IMR-90 (cell line): ENCODE results near the gene LEKR1. TPM values are rescaled to one million over a fixed set of nuclear protein-coding genes. Genes with fewer than 3 reads are reported as not detected.

Experiments used
- ATAC-seq: fragments of 200-7000 bp; cut with Tn5 transposase; 2 replicates; pipeline ENCODE4 v1.9.1; 2020; ENCODE audit warnings: low read depth, mild to moderate bottlenecking, moderate library complexity
- BruUV-seq: library from RNA; stranded (reverse); fragments of 400-500 nt; replicated peaks from 2 replicates; lab custom pipeline; 2021; lab: Mats Ljungman, UMichigan
- CTCF ChIA-PET: fragments of 300-600 bp; formaldehyde crosslinking; extraction: SDS; loops from one replicate; lab custom pipeline; 2021; ENCODE audit warnings: antibody characterized with exemption; lab: Yijun Ruan, JAX
- POLR2A ChIA-PET: fragments of 300-600 bp; sonication (Branson Sonifier 250); formaldehyde crosslinking; loops from one replicate; lab custom pipeline; 2022; ENCODE audit warnings: antibody characterized with exemption; ENCODE audit not compliant: unreplicated experiment; lab: Charles Lee
- DNase-seq: peaks from one replicate; pipeline ENCODE4 v3.0.0; 2013
- H2AFZ ChIP-seq: replicated peaks from 2 replicates; pipeline ENCODE3; 2013; ENCODE audit warnings: low read length, mild to moderate bottlenecking; ENCODE audit not compliant: poor library complexity
- H2AK5ac ChIP-seq: 2 replicates; pipeline ENCODE4 v1.6.1; 2013; ENCODE audit warnings: low read depth, low read length, inconsistent platforms
- H2AK9ac ChIP-seq: replicated peaks from 2 replicates; pipeline ENCODE3; 2013; ENCODE audit warnings: mild to moderate bottlenecking, low read depth, low read length, moderate library complexity; ENCODE audit not compliant: poor library complexity
- H2BK120ac ChIP-seq: 2 replicates; pipeline ENCODE4 v1.6.1; 2013; ENCODE audit warnings: low read depth, low read length, inconsistent platforms
- H2BK15ac ChIP-seq: 3 replicates; pipeline ENCODE4 v1.6.1; 2013; ENCODE audit warnings: low read depth, low read length, inconsistent platforms
- H2BK20ac ChIP-seq: 2 replicates; pipeline ENCODE4 v1.6.1; 2013; ENCODE audit warnings: low read depth, mild to moderate bottlenecking, inconsistent platforms, low read length, moderate library complexity
- H2BK5ac ChIP-seq: 2 replicates; pipeline ENCODE4 v1.6.1; 2013; ENCODE audit warnings: mild to moderate bottlenecking, low read depth, low read length, inconsistent platforms; ENCODE audit not compliant: poor library complexity, severe bottlenecking
- H3K14ac ChIP-seq: replicated peaks from 2 replicates; pipeline ENCODE4 v1.6.1; 2013; ENCODE audit warnings: low read depth, low read length, inconsistent platforms
- H3K18ac ChIP-seq: 2 replicates; pipeline ENCODE4 v1.6.1; 2013; ENCODE audit warnings: low read depth, low read length, control low read depth
- H3K23ac ChIP-seq: 2 replicates; pipeline ENCODE4 v1.6.1; 2013; ENCODE audit warnings: low read depth, low read length, inconsistent platforms
- H3K27ac ChIP-seq: 2 replicates; pipeline ENCODE4 v1.5.1; 2013; ENCODE audit warnings: mild to moderate bottlenecking, control low read depth, low read length; ENCODE audit not compliant: insufficient read depth
- H3K27me3 ChIP-seq: 2 replicates; pipeline ENCODE4 v1.6.1; 2013; ENCODE audit warnings: low read length; ENCODE audit not compliant: control insufficient read depth, insufficient read depth
- H3K36me3 ChIP-seq: 2 replicates; pipeline ENCODE4 v1.6.1; 2013; ENCODE audit warnings: low read length, mixed read lengths; ENCODE audit not compliant: control insufficient read depth, insufficient read depth
- H3K4ac ChIP-seq: 2 replicates; pipeline ENCODE4 v1.6.1; 2013; ENCODE audit warnings: low read depth, low read length, inconsistent platforms
- H3K4me1 ChIP-seq: 2 replicates; pipeline ENCODE4 v1.6.1; 2013; ENCODE audit warnings: low read length, mixed read lengths; ENCODE audit not compliant: control insufficient read depth, insufficient read depth
- H3K4me2 ChIP-seq: 2 replicates; pipeline ENCODE4 v1.6.1; 2013; ENCODE audit warnings: low read depth, mild to moderate bottlenecking, control low read depth, low read length, moderate library complexity
- H3K4me3 ChIP-seq: 2 replicates; pipeline ENCODE4 v1.5.1; 2013; ENCODE audit warnings: low read depth, mild to moderate bottlenecking, control low read depth, low read length, moderate library complexity; ENCODE audit not compliant: insufficient read depth
- H3K56ac ChIP-seq: 2 replicates; pipeline ENCODE4 v1.6.1; 2013; ENCODE audit warnings: low read length, inconsistent platforms; ENCODE audit not compliant: insufficient read depth; ENCODE audit errors: extremely low read depth
- H3K79me1 ChIP-seq, 2 experiments: 2 replicates each; pipeline ENCODE4 v1.6.1; 2013; ENCODE audit warnings: low read length in 2 of 2, inconsistent platforms in 1 of 2, low read depth in 1 of 2
- H3K9ac ChIP-seq: 2 replicates; pipeline ENCODE4 v1.6.1; 2013; ENCODE audit warnings: low read depth, low read length, control low read depth
- H3K9me1 ChIP-seq: 2 replicates; pipeline ENCODE4 v1.6.1; 2013; ENCODE audit warnings: low read length, inconsistent platforms; ENCODE audit not compliant: insufficient read depth
- H3K9me3 ChIP-seq: 2 replicates; pipeline ENCODE4 v1.6.1; 2013; ENCODE audit warnings: low read length; ENCODE audit not compliant: control insufficient read depth, insufficient read depth
- H4K20me1 ChIP-seq: 2 replicates; pipeline ENCODE4 v1.6.1; 2013; ENCODE audit warnings: low read length, inconsistent platforms; ENCODE audit not compliant: insufficient read depth
- H4K5ac ChIP-seq: 2 replicates; pipeline ENCODE4 v1.6.1; 2013; ENCODE audit warnings: mild to moderate bottlenecking, low read depth, low read length, control low read depth
- H4K8ac ChIP-seq, 2 experiments: 2 replicates each; pipeline ENCODE4 v1.6.1; 2013; ENCODE audit warnings: low read depth in 2 of 2, low read length in 2 of 2, control low read depth in 1 of 2, inconsistent platforms in 1 of 2
- H4K91ac ChIP-seq: 2 replicates; pipeline ENCODE4 v1.6.1; 2013; ENCODE audit warnings: low read depth, low read length, inconsistent platforms; ENCODE audit not compliant: insufficient read depth
- BHLHE40 ChIP-seq: fragments of 150-350 bp; IDR thresholded peaks from 2 replicates; pipeline ENCODE4 v1.6.1; 2016; ENCODE audit warnings: mild to moderate bottlenecking, low read depth, low read length
- CEBPB ChIP-seq: IDR thresholded peaks from 2 replicates; pipeline ENCODE4 v1.6.1; 2012; ENCODE audit warnings: low read depth, low read length, improper control_type of control experiment
- CHD1 ChIP-seq: IDR thresholded peaks from 2 replicates; pipeline ENCODE4 v1.6.1; 2012; ENCODE audit warnings: low read depth, low read length, improper control_type of control experiment
- CTCF ChIP-seq: conservative IDR thresholded peaks from 2 replicates; pipeline ENCODE4 v1.5.1; 2012; ENCODE audit warnings: mild to moderate bottlenecking, low read depth, low read length, improper control_type of control experiment
- FOS ChIP-seq: fragments of 150-350 bp; IDR thresholded peaks from 2 replicates; pipeline ENCODE4 v1.6.1; 2016; ENCODE audit warnings: low read depth, low read length
- MAFK ChIP-seq: IDR thresholded peaks from 2 replicates; pipeline ENCODE4 v1.6.1; 2012; ENCODE audit warnings: low read depth, low read length, improper control_type of control experiment
- MAZ ChIP-seq: IDR thresholded peaks from 2 replicates; pipeline ENCODE4 v1.6.1; 2012; ENCODE audit warnings: low read depth, mild to moderate bottlenecking, low read length, improper control_type of control experiment, moderate library complexity, borderline replicate concordance
- MXI1 ChIP-seq: IDR thresholded peaks from 2 replicates; pipeline ENCODE4 v1.6.1; 2012; ENCODE audit warnings: low read depth, mild to moderate bottlenecking, low read length, moderate library complexity, borderline replicate concordance
- NFE2L2 ChIP-seq: fragments of 150-350 bp; IDR thresholded peaks from 2 replicates; pipeline ENCODE4 v1.6.1; 2016; ENCODE audit warnings: low read depth, mild to moderate bottlenecking, low read length
- POLR2A ChIP-seq: IDR thresholded peaks from 2 replicates; pipeline ENCODE4 v1.6.1; 2012; ENCODE audit warnings: mild to moderate bottlenecking, low read depth, low read length
- RAD21 ChIP-seq: IDR thresholded peaks from 2 replicates; pipeline ENCODE4 v1.6.1; 2012; ENCODE audit warnings: low read length, improper control_type of control experiment
- RCOR1 ChIP-seq: IDR thresholded peaks from 2 replicates; pipeline ENCODE4 v1.6.1; 2012; ENCODE audit warnings: mild to moderate bottlenecking, low read length, improper control_type of control experiment; ENCODE audit not compliant: insufficient replicate concordance
- RFX5 ChIP-seq: IDR thresholded peaks from 2 replicates; pipeline ENCODE4 v1.8.0; 2012; ENCODE audit warnings: low read depth, mild to moderate bottlenecking, low read length, moderate library complexity
- SMC3 ChIP-seq: fragments of 150-350 bp; IDR thresholded peaks from 2 replicates; pipeline ENCODE4 v1.6.1; 2016; ENCODE audit warnings: low read depth, mild to moderate bottlenecking, antibody characterized with exemption, low read length, moderate library complexity
- USF2 ChIP-seq: fragments of 150-350 bp; IDR thresholded peaks from 2 replicates; pipeline ENCODE4 v1.6.1; 2017; ENCODE audit warnings: mild to moderate bottlenecking, antibody characterized with exemption, low read length, low read depth
- WGBS, 2 experiments: methylation state at CpG; one replicate each; pipeline versions ENCODE4 v1.1.5 to v1.1.7; 2013; ENCODE audit warnings: missing lambda C conversion rate in 2 of 2; ENCODE audit not compliant: insufficient read length in 1 of 2; ENCODE audit errors: extremely low coverage in 2 of 2; 5-methylcytosine and 5-hydroxymethylcytosine counted together
- dilution Hi-C: fragments of 300-500 bp; cut with HindIII; formaldehyde crosslinking; loops from one replicate; pipeline ENCODE4 v1.14.3; 2018; ENCODE audit warnings: low sequenced_read_pairs; ENCODE audit not compliant: unreplicated experiment
- in situ Hi-C: fragments of 300-500 bp; cut with MboI; formaldehyde crosslinking; loops from 3 replicates; pipeline ENCODE4 v1.14.3; 2019; ENCODE audit warnings: low sequenced_read_pairs, inconsistent platforms, mixed read lengths
- intact Hi-C: fragments of 100-400 bp; cut with micrococcal nuclease; formaldehyde crosslinking; loops from 2 replicates; pipeline ENCODE4 v1.10.0; 2022
- polyA plus RNA-seq, 3 experiments: library from polyadenylated mRNA; depleted of rRNA; stranded (reverse); fragments of >200 nt; gene quantifications; 2 replicates each; pipeline ENCODE4 v1.2.3, GENCODE V29; 2012; ENCODE audit warnings: low replicate concordance in 1 of 3
- total RNA-seq: library from RNA; depleted of rRNA; stranded (reverse); fragments of >200 nt; gene quantifications from 2 replicates; pipeline ENCODE4 v1.2.3, GENCODE V29; 2012
- TF ChIP-seq, protein P1 (sequence below): fragments of 150-350 bp; IDR thresholded peaks from 2 replicates; pipeline ENCODE4 v1.6.1; 2016; ENCODE audit warnings: low read depth, mild to moderate bottlenecking, low read length, moderate library complexity, borderline replicate concordance

Gene LEKR1
- total and polyA plus RNA-seq, 2 of the 4 experiments (the other 2 are of a cell fraction), result 0.19 to 0.36 TPM

DNA sequence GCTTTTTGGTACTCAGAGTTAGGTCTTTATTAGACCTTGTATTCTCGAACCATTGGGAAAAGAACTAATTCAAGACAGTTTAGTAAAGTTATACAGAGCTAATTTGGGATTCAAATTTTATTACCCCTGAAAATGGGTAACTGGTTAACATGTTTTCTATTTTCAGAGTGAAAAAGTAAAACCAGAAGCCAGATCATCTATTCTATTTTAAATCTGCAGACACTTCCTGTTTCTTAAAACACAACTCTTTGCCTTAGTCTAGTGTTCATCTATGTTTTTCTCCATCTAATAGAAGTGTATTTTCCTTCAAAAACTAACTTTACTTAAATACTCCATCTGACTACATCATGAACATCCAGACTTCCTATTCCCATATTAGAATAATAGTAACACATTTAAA, 220.4 kb downstream of the LEKR1 start:
- no peak overlapping the region for H4K8ac ChIP-seq
- no peaks in the 10 kb centered on the region for H4K20me1 ChIP-seq
- H4K91ac ChIP-seq, result no peak overlapping the region
- H3K56ac ChIP-seq, result no peak overlapping the region
- no peak overlapping the region for H2AK5ac ChIP-seq
- peaks cover 5% of the 10 kb centered on the region for H3K27me3 ChIP-seq
- no peak overlapping the region for H2BK15ac ChIP-seq
- H3K18ac ChIP-seq, result no peak overlapping the region
- H4K5ac ChIP-seq, result no peak overlapping the region
- no peak overlapping the region for H3K9ac ChIP-seq
- POLR2A ChIA-PET, result no interaction called here
- in situ Hi-C loops (no loop called here), intact Hi-C loops (no loop called here), dilution Hi-C loops (no loop called here)
- H3K23ac ChIP-seq, result no peak overlapping the region
- H2BK5ac ChIP-seq, result no peak overlapping the region
- no peak overlapping the region for H2AK9ac ChIP-seq
- H3K27ac ChIP-seq, result no peak overlapping the region
- H3K36me3 ChIP-seq, result no peaks in the 10 kb centered on the region
- no CpG with 5 or more reads among the region's 1 CpG for WGBS, 2 experiments
- H3K4me3 ChIP-seq, result no peak overlapping the region
- no peak overlapping the region for H3K4me2 ChIP-seq
- no peak overlapping the region for H2AFZ ChIP-seq
- no peak overlapping the region for H3K4ac ChIP-seq
- no peak overlapping the region for H2BK120ac ChIP-seq
- H3K79me1 ChIP-seq, result no peaks in the 10 kb centered on the region
- H2BK20ac ChIP-seq, result no peak overlapping the region
- ATAC-seq (no peak), DNase-seq (no peak)
- CTCF ChIA-PET, result no interaction called here
- no peaks in the 10 kb centered on the region for H3K9me1 ChIP-seq
- H3K4me1 ChIP-seq, result no peaks in the 10 kb centered on the region
- TF ChIP-seq BHLHE40 (no peak), NFE2L2 (no peak), CHD1 (no peak), USF2 (no peak), POLR2A (no peak), RAD21 (no peak), CTCF (no peak), RFX5 (no peak), RCOR1 (no peak), SMC3 (no peak), MAFK (no peak), MAZ (no peak), MXI1 (no peak), FOS (no peak), CEBPB (no peak)
- TF ChIP-seq, protein P1, sequence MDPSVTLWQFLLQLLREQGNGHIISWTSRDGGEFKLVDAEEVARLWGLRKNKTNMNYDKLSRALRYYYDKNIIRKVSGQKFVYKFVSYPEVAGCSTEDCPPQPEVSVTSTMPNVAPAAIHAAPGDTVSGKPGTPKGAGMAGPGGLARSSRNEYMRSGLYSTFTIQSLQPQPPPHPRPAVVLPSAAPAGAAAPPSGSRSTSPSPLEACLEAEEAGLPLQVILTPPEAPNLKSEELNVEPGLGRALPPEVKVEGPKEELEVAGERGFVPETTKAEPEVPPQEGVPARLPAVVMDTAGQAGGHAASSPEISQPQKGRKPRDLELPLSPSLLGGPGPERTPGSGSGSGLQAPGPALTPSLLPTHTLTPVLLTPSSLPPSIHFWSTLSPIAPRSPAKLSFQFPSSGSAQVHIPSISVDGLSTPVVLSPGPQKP, result no peak
- no peaks in the 10 kb centered on the region for H3K9me3 ChIP-seq
- BruUV-seq, result no TSS peak
- H3K14ac ChIP-seq, result no peak overlapping the region
